ENCODE results near the gene CACNB2.
A peak's percentile ranks its signal among the peaks of the same experiment; 100 is the strongest.

CACNB2 gene

GRCh38 chr10:18204039-18204835 lies 64.0 kb downstream of the CACNB2 start:
- no peak for TF ChIP-seq CTCF (IDR thresholded peaks at IDR 0.05)

- no peak for TF ChIP-seq CTCF (IDR thresholded peaks at IDR 0.05)
Observed at GRCh38 chr10:18205098-18205834, 65.0 kb downstream of the CACNB2 start.

- TF ChIP-seq CTCF (IDR thresholded peaks at IDR 0.05): no peak
Observed at GRCh38 chr10:18209241-18209640, 69.0 kb downstream of the CACNB2 start.

GRCh38 chr10:18210711-18211110 lies 70.5 kb downstream of the CACNB2 start:
- no peak for TF ChIP-seq CTCF (IDR thresholded peaks at IDR 0.05)

- TF ChIP-seq CTCF (IDR thresholded peaks at IDR 0.05): no peak
Observed at GRCh38 chr10:18211862-18212261, 71.6 kb downstream of the CACNB2 start.

- TF ChIP-seq CTCF (IDR thresholded peaks at IDR 0.05): no peak
Observed at GRCh38 chr10:18213271-18213670, 73.0 kb downstream of the CACNB2 start.

- peak; percentile 87 for TF ChIP-seq CTCF (IDR thresholded peaks at IDR 0.05)
Observed at GRCh38 chr10:18214691-18215563, 74.7 kb downstream of the CACNB2 start.

Data from LNCAP (cell line).